Fibroblast of lung (primary cell): ENCODE measurements around the gene RABGAP1L.

ENCODE experiments used
- EZH2 ChIP-seq: IDR thresholded peaks from 2 replicates; pipeline ENCODE4 v1.5.1; 2012; ENCODE audit warnings: low read length, control low read depth, mild to moderate bottlenecking; ENCODE audit errors: missing control alignments
- TF ChIP-seq, protein P1 (sequence below), 2 donors: IDR thresholded peaks in 1 of 2; conservative IDR thresholded peaks in 1 of 2; 1 replicate in 1 of 2; 2 replicates in 1 of 2; pipeline ENCODE4 v1.5.1; 2011 to 2012; ENCODE audit warnings: low read length in 2 of 2, control low read depth in 1 of 2, inconsistent platforms in 1 of 2, low read depth in 1 of 2, mild to moderate bottlenecking in 1 of 2

DNA sequence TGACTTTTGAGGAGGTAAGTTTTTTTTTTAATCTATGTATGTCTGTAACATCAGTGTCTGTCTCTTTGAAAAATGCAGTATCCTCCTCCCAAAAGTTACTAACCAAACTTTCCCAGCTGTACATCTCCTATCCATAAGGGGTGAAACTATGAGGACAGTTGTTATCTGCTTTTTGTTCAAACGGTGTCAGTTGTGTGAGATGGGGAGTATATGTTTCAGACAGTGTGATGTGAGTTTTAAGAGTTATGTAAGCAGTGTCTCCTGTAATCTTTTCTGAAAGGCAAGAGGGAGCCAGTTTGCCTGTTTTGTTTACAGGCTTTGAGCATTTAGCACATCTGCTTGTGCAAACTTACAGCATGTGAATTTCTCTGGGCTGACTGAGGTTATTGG lies 805.6 kb downstream of the RABGAP1L start:
- TF ChIP-seq, protein P1, sequence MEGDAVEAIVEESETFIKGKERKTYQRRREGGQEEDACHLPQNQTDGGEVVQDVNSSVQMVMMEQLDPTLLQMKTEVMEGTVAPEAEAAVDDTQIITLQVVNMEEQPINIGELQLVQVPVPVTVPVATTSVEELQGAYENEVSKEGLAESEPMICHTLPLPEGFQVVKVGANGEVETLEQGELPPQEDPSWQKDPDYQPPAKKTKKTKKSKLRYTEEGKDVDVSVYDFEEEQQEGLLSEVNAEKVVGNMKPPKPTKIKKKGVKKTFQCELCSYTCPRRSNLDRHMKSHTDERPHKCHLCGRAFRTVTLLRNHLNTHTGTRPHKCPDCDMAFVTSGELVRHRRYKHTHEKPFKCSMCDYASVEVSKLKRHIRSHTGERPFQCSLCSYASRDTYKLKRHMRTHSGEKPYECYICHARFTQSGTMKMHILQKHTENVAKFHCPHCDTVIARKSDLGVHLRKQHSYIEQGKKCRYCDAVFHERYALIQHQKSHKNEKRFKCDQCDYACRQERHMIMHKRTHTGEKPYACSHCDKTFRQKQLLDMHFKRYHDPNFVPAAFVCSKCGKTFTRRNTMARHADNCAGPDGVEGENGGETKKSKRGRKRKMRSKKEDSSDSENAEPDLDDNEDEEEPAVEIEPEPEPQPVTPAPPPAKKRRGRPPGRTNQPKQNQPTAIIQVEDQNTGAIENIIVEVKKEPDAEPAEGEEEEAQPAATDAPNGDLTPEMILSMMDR (conservative IDR thresholded peaks at IDR 0.05 in 1 of 2, IDR thresholded peaks at IDR 0.05 in 1 of 2; ENCODE audit: low read depth in 1 of 2, low read length in 2 of 2): no peak
- TF ChIP-seq EZH2: no peak
